NCI-H1048 (cell line): ENCODE measurements around the gene ERBB4.

Experiments used
- DNase-seq: peaks from one replicate; lab custom pipeline; 2025; lab: John Stamatoyannopoulos, UW

Gene ERBB4

GRCh38 chr2:211903961-211904360 lies 634.6 kb downstream of the ERBB4 start:
- DNase-seq = no peak

- DNase-seq = no peak
Measured at GRCh38 chr2:211901226-211901846, 637.3 kb downstream of the ERBB4 start.

GRCh38 chr2:211900518-211900917 lies 638.1 kb downstream of the ERBB4 start:
- DNase-seq = no peak

GRCh38 chr2:211900000-211900399 lies 638.6 kb downstream of the ERBB4 start:
- DNase-seq = no peak

GRCh38 chr2:211898702-211899101 lies 639.9 kb downstream of the ERBB4 start:
- DNase-seq = no peak

GRCh38 chr2:211881449-211881848 lies 657.2 kb downstream of the ERBB4 start:
- DNase-seq = peak; percentile 19

- DNase-seq = no peak
Measured at GRCh38 chr2:211879323-211879722, 659.3 kb downstream of the ERBB4 start.

- no peak for DNase-seq
Measured at GRCh38 chr2:211877061-211877460, 661.5 kb downstream of the ERBB4 start.

GRCh38 chr2:211875488-211875887 lies 663.1 kb downstream of the ERBB4 start:
- no peak for DNase-seq

- no peak for DNase-seq
Measured at GRCh38 chr2:211868996-211869533, 669.5 kb downstream of the ERBB4 start.

- DNase-seq = no peak
Measured at GRCh38 chr2:211867845-211868451, 670.7 kb downstream of the ERBB4 start.

GRCh38 chr2:211864328-211864727 lies 674.3 kb downstream of the ERBB4 start:
- no peak for DNase-seq

- no peak for DNase-seq
Measured at GRCh38 chr2:211860224-211860623, 678.4 kb downstream of the ERBB4 start.

- DNase-seq = no peak
Measured at GRCh38 chr2:211854832-211855231, 683.8 kb downstream of the ERBB4 start.

GRCh38 chr2:211846714-211847113 lies 691.9 kb downstream of the ERBB4 start:
- no peak for DNase-seq

- DNase-seq = no peak
Measured at GRCh38 chr2:211846036-211846400, 692.6 kb downstream of the ERBB4 start.

GRCh38 chr2:211845338-211846035 lies 693.1 kb downstream of the ERBB4 start:
- DNase-seq = no peak

- no peak for DNase-seq
Measured at GRCh38 chr2:211837706-211838105, 700.9 kb downstream of the ERBB4 start.

- DNase-seq = no peak
Measured at GRCh38 chr2:211837206-211837605, 701.4 kb downstream of the ERBB4 start.

GRCh38 chr2:211836409-211836808 lies 702.2 kb downstream of the ERBB4 start:
- no peak for DNase-seq

GRCh38 chr2:211835695-211836094 lies 702.9 kb downstream of the ERBB4 start:
- no peak for DNase-seq

- no peak for DNase-seq
Measured at GRCh38 chr2:211833582-211834279, 704.9 kb downstream of the ERBB4 start.

- no peak for DNase-seq
Measured at GRCh38 chr2:211829725-211830124, 708.9 kb downstream of the ERBB4 start.
